NCI-H2227 (cell line): Measurements from ENCODE around the gene DCBLD2.
"Not testable (repeated sequence)": the region's sequence is repeated elsewhere in the genome, so short reads cannot be mapped to it uniquely, and the experiment has no call there.

ENCODE experiments used
- DNase-seq: peaks from one replicate; lab custom pipeline; 2025; ENCODE audit not compliant: unreplicated experiment; lab: John Stamatoyannopoulos, UW

DCBLD2 gene

DNA sequence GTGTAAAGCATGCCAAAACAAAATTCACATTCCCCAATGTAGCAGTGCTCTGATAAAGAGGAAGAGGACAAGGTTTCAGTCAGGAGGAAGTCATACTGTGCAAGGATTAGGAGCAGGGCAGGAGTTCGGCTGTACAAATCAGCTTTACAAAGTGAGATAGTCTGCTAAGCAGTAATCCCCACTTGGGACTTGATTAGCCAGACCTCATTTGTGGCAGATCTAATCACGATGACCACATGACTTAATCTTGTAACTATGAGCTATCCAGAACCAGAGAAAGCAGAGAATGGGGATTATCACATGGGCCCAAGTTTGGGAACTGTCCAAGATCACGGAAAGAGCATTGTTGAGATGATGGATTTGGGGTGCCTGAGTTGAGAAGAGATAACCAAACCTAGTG, 7.8 kb downstream of the DCBLD2 start:
- no peak for DNase-seq

DNA sequence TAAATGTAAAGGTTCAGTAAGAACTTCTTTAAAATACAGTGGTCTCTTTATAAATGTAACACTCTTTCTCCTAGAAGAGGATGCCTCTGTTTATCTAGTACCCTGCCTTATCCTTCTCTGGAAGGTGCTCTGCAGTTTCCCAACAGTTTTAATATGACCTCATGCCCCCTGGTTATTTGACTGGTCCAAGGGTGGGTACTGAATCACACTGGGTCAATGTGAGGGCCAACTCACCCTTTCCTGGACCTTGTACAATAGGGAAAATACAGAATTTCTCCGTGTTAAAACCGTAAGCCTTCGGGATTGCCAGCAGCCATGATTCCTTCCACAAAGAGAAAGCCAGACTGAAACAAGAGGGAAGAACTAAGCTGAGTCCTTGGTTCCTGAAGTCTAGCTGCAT, 9.2 kb downstream of the DCBLD2 start:
- no peak for DNase-seq

DNA sequence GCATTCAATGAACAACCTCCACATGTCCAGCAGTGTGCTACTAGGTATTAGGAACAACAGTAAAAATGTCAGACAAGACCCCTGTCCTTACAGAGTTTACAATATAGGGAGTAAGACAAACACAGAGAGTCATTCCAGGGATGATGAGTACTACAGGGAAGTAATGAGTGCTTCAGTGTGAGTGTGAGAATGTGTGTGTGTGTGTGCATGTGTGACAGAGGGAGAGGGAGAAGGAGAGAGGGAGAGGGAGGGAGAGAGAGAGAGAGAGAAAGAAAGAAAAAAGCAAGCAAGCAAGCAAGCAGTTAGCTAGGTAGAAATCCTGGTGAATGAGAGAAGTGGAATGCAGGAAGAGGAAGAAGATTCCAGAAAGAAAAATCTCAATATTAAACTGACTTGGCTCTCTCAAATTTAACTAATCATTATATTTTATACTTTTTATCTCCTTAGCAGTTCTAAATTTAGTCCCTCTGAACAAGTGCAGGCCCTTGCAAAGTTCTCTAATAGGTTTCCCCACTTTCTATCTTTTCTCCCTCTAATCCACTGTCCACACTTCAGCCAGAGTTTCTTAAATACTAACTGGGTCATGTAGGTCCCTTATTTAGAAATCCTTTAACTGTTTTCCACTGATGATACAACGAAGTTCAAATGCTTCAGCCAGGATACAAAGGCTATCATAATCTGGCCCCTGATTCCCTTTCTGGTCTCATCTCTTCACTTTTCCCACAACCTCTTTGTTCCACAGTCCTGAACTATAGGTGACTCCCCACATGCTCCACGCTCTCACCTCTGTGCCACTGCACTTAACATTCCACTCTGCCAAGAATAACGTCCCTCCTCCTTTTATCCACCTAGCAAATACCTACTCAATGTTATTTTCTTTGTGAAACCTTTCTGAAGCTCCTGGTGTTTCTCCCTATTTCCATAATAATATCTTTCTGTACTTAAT, 10.3 kb downstream of the DCBLD2 start:
- DNase-seq = no peak

DNA sequence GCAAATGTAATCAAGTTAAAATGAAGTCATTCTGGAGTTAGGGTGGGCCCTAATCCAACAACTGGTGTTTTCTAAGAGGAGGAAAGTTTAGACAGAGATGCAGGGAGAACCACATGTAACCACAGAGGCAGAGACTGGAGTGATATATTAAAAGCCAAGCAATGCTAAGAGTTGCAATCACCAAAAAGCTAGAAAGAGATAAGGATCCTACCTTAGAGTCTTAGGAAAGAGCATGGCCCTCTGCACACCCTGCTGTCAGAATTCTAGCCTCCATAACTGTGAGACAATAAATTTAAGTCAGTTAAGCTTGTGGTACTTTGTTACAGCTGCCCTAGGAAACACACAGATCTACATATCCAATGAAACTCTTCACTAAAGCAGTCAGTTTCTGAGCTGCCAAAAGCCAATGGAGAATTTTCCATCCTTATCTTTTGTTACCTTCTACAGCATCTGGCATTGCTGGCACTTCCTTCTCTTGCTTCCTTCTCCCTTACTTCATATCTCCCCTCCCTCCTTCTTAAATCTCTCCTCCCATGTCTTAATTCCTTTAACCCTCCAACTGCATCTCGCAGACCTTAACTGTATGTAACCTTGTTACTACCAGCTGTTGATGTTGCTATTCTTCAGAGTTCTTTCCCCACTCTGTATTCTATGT, 11.2 kb downstream of the DCBLD2 start:
- DNase-seq = no peak

DNA sequence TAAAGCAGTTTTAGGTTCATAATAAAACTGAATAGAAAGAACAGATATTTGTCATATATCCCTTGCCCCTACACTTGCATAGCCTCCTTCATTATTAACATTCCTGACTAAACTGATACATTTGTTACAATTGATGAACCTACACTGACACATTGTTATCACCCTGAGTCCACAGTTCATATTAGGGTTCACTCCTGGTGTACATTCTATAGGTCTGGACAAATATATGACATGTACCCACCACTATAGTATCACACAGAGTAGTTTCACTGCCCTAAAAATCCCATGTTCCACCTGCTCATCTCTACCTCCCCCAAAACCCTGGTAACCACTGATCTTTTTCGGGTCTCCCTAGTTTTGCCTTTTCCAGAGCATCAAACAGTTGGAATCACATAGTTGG, 13.8 kb downstream of the DCBLD2 start:
- DNase-seq = no peak

GRCh38 chr3:98886525-98886924, 15.0 kb downstream of the DCBLD2 start:
- DNase-seq = no peak

- no peak for DNase-seq
These were observed 15.6 kb downstream of the DCBLD2 start for GRCh38 chr3:98885851-98886250.

DNA sequence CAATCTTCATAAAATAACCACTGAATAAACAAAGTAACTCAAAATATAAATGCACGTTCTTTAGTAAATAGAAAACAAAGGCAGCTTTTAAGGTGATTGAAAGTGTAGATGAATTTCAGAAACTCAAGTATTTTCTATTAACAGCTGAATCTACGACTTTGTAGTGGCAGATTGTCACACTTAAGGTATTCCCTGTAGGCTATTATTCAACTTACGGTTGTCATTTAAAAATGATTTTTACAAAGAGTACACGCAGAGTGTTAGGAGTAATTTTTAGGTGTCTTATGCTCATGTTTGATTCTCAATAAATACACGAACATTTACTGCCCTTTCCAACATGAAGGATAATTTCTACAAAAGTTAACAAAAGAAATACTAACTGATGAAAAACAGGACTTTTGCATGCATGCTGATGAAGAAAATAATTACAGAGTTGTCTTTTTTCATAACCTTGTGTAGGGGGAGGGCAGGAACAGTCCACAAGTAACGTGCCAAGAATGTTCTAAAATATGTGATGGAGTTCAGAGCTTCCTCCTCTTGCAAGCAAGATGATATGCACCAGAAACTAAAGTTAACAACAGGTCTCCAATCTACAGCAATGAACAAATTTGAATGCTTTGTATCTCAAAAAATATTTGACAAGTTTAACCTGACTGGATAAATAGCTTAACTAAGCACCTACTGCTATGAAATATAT, 16.7 kb downstream of the DCBLD2 start:
- DNase-seq = no peak

GRCh38 chr3:98882614-98883333, 18.7 kb downstream of the DCBLD2 start:
- DNase-seq = not testable (repeated sequence)

- no peak for DNase-seq
These were observed 24.4 kb downstream of the DCBLD2 start for GRCh38 chr3:98877132-98877531.

- DNase-seq = no peak
These were observed 26.0 kb downstream of the DCBLD2 start for GRCh38 chr3:98875535-98875934.

DNA sequence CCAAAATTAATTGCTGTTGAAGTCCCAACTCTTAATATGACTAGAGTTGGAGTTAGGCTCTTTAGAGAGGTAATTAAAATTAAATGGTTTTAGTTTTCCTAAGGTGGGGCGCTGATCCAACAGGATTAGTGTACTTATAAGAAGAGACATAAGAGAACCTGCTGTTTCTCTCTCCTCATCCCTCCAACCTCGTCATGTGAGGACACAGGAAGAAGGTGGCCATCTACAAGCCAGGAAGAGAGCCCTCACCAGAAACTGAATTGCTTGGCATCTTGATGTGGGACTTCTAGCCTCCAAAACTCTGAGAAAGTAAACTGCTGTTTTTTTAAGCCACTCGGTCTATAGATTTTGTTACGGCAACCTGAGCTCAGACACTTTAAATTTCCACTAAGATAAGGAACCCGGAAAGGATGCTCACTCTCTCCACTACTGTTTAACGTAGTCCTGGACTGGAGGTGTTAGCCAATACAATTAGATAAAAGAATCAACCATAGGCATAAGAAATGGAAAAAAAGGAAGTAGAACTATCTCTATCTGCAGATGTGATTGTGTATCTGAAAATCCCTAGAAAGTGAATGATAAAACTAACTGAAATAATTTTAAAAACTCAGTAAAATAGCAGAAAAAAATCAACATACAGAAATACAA, 26.8 kb downstream of the DCBLD2 start:
- no peak for DNase-seq

GRCh38 chr3:98869391-98869790, 32.1 kb downstream of the DCBLD2 start:
- no peak for DNase-seq

GRCh38 chr3:98857971-98858370, 43.5 kb downstream of the DCBLD2 start:
- not testable (repeated sequence) for DNase-seq

GRCh38 chr3:98857258-98857657, 44.2 kb downstream of the DCBLD2 start:
- DNase-seq = not testable (repeated sequence)

DNA sequence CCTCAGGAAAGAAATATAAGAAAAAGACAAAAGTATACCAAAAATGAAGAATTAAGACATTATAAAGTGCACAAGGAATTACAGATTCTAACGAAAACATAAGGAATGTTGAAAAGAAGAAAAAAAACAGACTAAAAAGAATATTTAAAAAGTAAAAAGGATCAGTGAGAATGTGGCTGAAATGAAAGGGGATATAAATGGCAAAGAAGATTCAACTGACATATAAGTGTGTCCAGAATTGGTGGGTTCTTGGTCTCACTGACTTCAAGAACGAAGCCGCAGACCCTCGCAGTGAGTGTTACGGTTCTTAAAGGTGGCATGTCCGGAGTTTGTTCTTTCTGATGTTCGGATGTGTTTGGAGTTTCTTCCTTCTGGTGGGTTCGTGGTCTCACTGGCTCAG, 44.8 kb downstream of the DCBLD2 start:
- no peak for DNase-seq

DNA sequence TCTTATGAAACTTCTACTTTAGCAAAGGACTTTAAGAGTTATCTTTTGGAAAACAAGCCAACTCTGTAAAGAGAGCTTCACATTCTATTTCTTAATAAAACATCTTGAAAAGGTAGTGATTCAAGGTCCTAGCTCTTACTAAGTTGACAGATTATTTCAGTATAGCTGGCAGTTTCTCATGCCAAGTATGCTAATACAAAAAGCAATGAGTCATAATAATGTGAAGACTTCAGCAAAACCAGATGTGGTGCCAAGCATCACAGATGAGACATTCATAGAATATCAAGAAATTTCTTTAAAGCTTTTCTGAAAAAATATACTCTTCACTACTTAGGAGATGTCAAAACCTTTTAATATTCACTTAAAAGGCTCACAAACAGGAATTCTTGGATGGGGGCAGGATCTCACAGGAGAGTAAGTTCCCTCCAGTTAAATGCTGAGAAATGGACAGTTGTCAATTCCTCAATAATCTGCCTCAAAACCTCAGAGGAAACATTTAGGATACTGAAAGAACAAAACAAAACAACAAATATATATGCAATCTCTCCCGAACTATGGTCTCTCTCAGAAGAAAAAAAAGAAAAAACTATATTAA, 45.6 kb downstream of the DCBLD2 start:
- DNase-seq = no peak

- no peak for DNase-seq
These were observed 53.4 kb downstream of the DCBLD2 start for GRCh38 chr3:98848108-98848507.

- DNase-seq = no peak
These were observed 55.4 kb downstream of the DCBLD2 start for GRCh38 chr3:98846101-98846500.

DNA sequence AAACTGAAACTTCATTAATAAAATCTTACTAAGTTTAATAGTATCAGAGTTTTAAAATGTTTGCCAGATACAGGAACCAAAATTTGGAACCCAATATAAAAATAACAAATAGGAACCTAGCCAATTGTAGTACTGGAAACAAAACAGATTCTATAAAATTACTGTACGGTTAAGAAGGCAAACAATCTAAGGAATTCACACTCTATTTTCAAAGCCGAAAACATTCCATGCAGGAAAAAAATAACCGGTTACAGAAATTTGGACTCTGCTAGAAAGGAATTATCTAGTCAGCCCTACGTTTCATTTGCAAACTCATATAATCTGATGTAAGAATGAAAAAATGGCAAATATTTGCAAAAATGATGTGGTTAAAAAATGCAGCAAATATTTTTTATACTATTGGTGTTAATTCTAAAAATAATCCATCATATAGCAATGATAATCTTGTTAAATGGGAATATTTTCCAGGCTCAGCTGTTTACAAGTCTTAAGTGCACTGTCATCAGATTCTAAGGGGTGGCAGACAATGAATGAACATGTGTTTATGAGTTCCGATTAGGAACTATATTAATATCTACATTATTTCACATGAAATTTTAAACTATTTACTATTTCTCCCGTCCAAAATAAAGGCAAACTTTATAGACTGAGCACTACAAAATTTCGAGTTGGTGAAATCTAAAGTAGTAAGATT, 58.1 kb downstream of the DCBLD2 start:
- DNase-seq = no peak
